HCT116 (cell line): Measurements from ENCODE around the gene PCED1A.

ENCODE experiments used
- CEBPB ChIP-seq: IDR thresholded peaks from 2 replicates; pipeline ENCODE4 v1.6.1; 2012; ENCODE audit warnings: low read depth
- EGR1 ChIP-seq: IDR thresholded peaks from 2 replicates; pipeline ENCODE4 v1.6.1; 2012; ENCODE audit warnings: low read depth
- EZH2 ChIP-seq: fragments of 200-600 bp; sonication (generic); IDR thresholded peaks from 2 replicates; pipeline ENCODE4 v1.6.1; 2017; ENCODE audit warnings: antibody characterized with exemption, mixed run types
- EZH2phosphoT487 ChIP-seq: fragments of 200-600 bp; IDR thresholded peaks from 2 replicates; pipeline ENCODE4 v1.6.1; 2018; ENCODE audit warnings: antibody characterized with exemption, borderline replicate concordance
- JUND ChIP-seq: IDR thresholded peaks from 2 replicates; pipeline ENCODE4 v1.6.1; 2012
- POLR2A ChIP-seq: IDR thresholded peaks from 2 replicates; pipeline ENCODE4 v1.7.0; 2011; ENCODE audit warnings: borderline replicate concordance; ENCODE audit not compliant: insufficient read depth, insufficient read length; ENCODE audit errors: extremely low read depth
- POLR2AphosphoS5 ChIP-seq: IDR thresholded peaks from 2 replicates; pipeline ENCODE4 v1.6.1; 2011; ENCODE audit warnings: mild to moderate bottlenecking, low read depth, low read length, moderate library complexity
- RAD21 ChIP-seq: IDR thresholded peaks from 2 replicates; pipeline ENCODE4 v1.6.1; 2012; ENCODE audit warnings: low read depth, mild to moderate bottlenecking
- SIN3A ChIP-seq: IDR thresholded peaks from 2 replicates; pipeline ENCODE4 v1.6.1; 2012; ENCODE audit warnings: low read depth
- ZNF274 ChIP-seq: fragments of 200-500 bp; sonication (Bioruptor generic); IDR thresholded peaks from 2 replicates; pipeline ENCODE4 v1.6.1; 2014; ENCODE audit warnings: mild to moderate bottlenecking, low read depth, low read length, inconsistent platforms
- TF ChIP-seq, protein P1 (sequence below), 3 experiments: fragments of 200-600 bp in 1 of 3; sonication (generic) in 1 of 3; IDR thresholded peaks in 2 of 3; conservative IDR thresholded peaks in 1 of 3; 2 replicates each; pipeline ENCODE4 v1.5.1; 2012 to 2017; ENCODE audit warnings: low read depth in 2 of 3, low read length in 2 of 3, antibody characterized with exemption in 1 of 3, borderline replicate concordance in 1 of 3, control low read depth in 1 of 3, mild to moderate bottlenecking in 1 of 3, mixed read lengths in 1 of 3, mixed run types in 1 of 3, moderate library complexity in 1 of 3; ENCODE audit not compliant: insufficient read depth in 1 of 3
- TF ChIP-seq, protein P2 (sequence below): IDR thresholded peaks from 2 replicates; pipeline ENCODE4 v1.6.1; 2012

DNA sequence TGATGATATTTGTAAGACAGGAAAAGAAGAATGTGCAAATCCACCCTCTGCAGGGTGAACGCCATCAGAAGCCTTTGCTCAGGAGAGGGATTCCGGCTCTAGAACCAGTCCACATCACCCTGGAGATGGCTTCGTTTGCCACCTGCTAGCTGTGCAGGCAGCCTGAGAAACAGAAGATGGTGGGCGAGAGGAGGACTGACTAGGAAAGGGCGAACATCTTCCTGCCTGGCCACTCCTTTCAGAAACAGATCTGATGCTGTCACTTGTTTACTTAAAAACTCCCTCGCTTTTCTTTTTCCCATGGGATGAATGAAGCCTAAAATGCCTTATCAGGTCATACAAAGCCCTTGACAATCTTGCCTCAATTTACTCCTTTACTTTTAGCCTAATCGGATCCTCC, 34.0 kb upstream of the PCED1A start:
- TF ChIP-seq POLR2A = no peak
- no peak for TF ChIP-seq ZNF274
- TF ChIP-seq, protein P1, sequence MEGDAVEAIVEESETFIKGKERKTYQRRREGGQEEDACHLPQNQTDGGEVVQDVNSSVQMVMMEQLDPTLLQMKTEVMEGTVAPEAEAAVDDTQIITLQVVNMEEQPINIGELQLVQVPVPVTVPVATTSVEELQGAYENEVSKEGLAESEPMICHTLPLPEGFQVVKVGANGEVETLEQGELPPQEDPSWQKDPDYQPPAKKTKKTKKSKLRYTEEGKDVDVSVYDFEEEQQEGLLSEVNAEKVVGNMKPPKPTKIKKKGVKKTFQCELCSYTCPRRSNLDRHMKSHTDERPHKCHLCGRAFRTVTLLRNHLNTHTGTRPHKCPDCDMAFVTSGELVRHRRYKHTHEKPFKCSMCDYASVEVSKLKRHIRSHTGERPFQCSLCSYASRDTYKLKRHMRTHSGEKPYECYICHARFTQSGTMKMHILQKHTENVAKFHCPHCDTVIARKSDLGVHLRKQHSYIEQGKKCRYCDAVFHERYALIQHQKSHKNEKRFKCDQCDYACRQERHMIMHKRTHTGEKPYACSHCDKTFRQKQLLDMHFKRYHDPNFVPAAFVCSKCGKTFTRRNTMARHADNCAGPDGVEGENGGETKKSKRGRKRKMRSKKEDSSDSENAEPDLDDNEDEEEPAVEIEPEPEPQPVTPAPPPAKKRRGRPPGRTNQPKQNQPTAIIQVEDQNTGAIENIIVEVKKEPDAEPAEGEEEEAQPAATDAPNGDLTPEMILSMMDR (IDR thresholded peaks at IDR 0.05 in 2 of 3, conservative IDR thresholded peaks at IDR 0.05 in 1 of 3; ENCODE audit: borderline replicate concordance in 1 of 3, insufficient read depth in 1 of 3, low read depth in 2 of 3, low read length in 2 of 3) = no peak
- TF ChIP-seq RAD21 = no peak
- TF ChIP-seq EZH2phosphoT487 = no peak
- TF ChIP-seq EZH2 = no peak
- TF ChIP-seq JUND = no peak
- no peak for TF ChIP-seq EGR1
- TF ChIP-seq POLR2AphosphoS5 = no peak
- TF ChIP-seq CEBPB = no peak
- no peak for TF ChIP-seq SIN3A
- TF ChIP-seq, protein P2, sequence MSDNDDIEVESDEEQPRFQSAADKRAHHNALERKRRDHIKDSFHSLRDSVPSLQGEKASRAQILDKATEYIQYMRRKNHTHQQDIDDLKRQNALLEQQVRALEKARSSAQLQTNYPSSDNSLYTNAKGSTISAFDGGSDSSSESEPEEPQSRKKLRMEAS = no peak
